Glutamatergic neuron (in vitro differentiated cells): ENCODE results near the gene PACRG. TPM values are rescaled to one million over a fixed set of nuclear protein-coding genes. Genes with fewer than 3 reads are reported as not detected.

Experiments used
- DNase-seq: peaks from one replicate; pipeline ENCODE4 v3.0.0; 2022
- H3K27ac Mint-ChIP-seq: one replicate; pipeline ENCODE4 v1.8.0; 2020; ENCODE audit warnings: mild to moderate bottlenecking, mixed read lengths, inconsistent platforms; ENCODE audit not compliant: unreplicated experiment
- H3K27me3 Mint-ChIP-seq: one replicate; pipeline ENCODE4 v1.8.0; 2020; ENCODE audit warnings: mild to moderate bottlenecking, moderate library complexity, mixed read lengths, inconsistent platforms; ENCODE audit not compliant: unreplicated experiment
- H3K36me3 Mint-ChIP-seq: one replicate; pipeline ENCODE4 v1.8.0; 2020; ENCODE audit warnings: mild to moderate bottlenecking, mixed read lengths, inconsistent platforms; ENCODE audit not compliant: unreplicated experiment
- H3K4me1 Mint-ChIP-seq: one replicate; pipeline ENCODE4 v1.8.0; 2020; ENCODE audit warnings: mild to moderate bottlenecking, low read depth, mixed read lengths, inconsistent platforms; ENCODE audit not compliant: unreplicated experiment
- H3K4me3 Mint-ChIP-seq: one replicate; pipeline ENCODE4 v1.8.0; 2020; ENCODE audit warnings: mild to moderate bottlenecking, mixed read lengths, inconsistent platforms; ENCODE audit not compliant: unreplicated experiment
- H3K9me3 Mint-ChIP-seq: one replicate; pipeline ENCODE4 v1.8.0; 2020; ENCODE audit warnings: mild to moderate bottlenecking, moderate library complexity, mixed read lengths, inconsistent platforms; ENCODE audit not compliant: unreplicated experiment
- CTCF ChIP-seq: fragments of 200-600 bp; sonication (generic); IDR thresholded peaks from one replicate; pipeline ENCODE4 v1.5.0; 2021; ENCODE audit not compliant: partially characterized antibody, unreplicated experiment
- total RNA-seq: library from RNA; stranded (reverse); fragmentation: NEBNext Ultra II Directional; extraction: Animal tissue kit (Norgen Biotek cat#: 25700); gene quantifications from one replicate; pipeline ENCODE4 v1.2.1, GENCODE V29; 2021; ENCODE audit not compliant: unreplicated experiment

The PACRG gene
- total RNA-seq, 1 donor from 2014 or later: not detected

- Mint-ChIP-seq H3K27ac (no peak overlapping the region), H3K27me3 (peaks cover 4% of the 10 kb centered on the region), H3K9me3 (peaks cover 5% of the 10 kb centered on the region), H3K4me3 (no peak overlapping the region), H3K4me1 (peaks cover 16% of the 10 kb centered on the region), H3K36me3 (no peaks in the 10 kb centered on the region)
- TF ChIP-seq CTCF: no peak
- DNase-seq: no peak
Observed at GRCh38 chr6:163335056-163335455, 607.3 kb downstream of the PACRG start.

GRCh38 chr6:163335671-163336545, 608.1 kb downstream of the PACRG start:
- DNase-seq: no peak
- Mint-ChIP-seq H3K4me1 (peaks cover 14% of the 10 kb centered on the region), H3K27ac (no peak overlapping the region), H3K27me3 (peaks cover 4% of the 10 kb centered on the region), H3K9me3 (peaks cover 4% of the 10 kb centered on the region), H3K36me3 (no peaks in the 10 kb centered on the region), H3K4me3 (no peak overlapping the region)
- TF ChIP-seq CTCF: no peak

GRCh38 chr6:163336961-163337360, 609.2 kb downstream of the PACRG start:
- Mint-ChIP-seq H3K4me1 (peaks cover 15% of the 10 kb centered on the region), H3K36me3 (no peaks in the 10 kb centered on the region), H3K9me3 (peaks cover 3% of the 10 kb centered on the region), H3K27me3 (peaks cover 4% of the 10 kb centered on the region), H3K4me3 (no peak overlapping the region), H3K27ac (no peak overlapping the region)
- TF ChIP-seq CTCF: no peak
- no peak for DNase-seq

- no peaks in the 10 kb centered on the region for H3K36me3 Mint-ChIP-seq
- no peak overlapping the region for H3K27ac Mint-ChIP-seq
- H3K4me1 Mint-ChIP-seq: peaks cover 17% of the 10 kb centered on the region
- DNase-seq: no peak
- H3K9me3 Mint-ChIP-seq: peaks cover 2% of the 10 kb centered on the region
- peaks cover 4% of the 10 kb centered on the region for H3K27me3 Mint-ChIP-seq
- no peak for TF ChIP-seq CTCF
- no peak overlapping the region for H3K4me3 Mint-ChIP-seq
Observed at GRCh38 chr6:163337958-163338357, 610.2 kb downstream of the PACRG start.

GRCh38 chr6:163338671-163339405, 611.1 kb downstream of the PACRG start:
- no peak for TF ChIP-seq CTCF
- Mint-ChIP-seq H3K9me3 (peaks cover 2% of the 10 kb centered on the region), H3K27ac (peak overlapping the region; percentile 17), H3K4me1 (peaks cover 17% of the 10 kb centered on the region), H3K27me3 (peaks cover 4% of the 10 kb centered on the region), H3K4me3 (no peak overlapping the region), H3K36me3 (no peaks in the 10 kb centered on the region)
- no peak for DNase-seq
